Activated CD4-positive, alpha-beta T cell treated with anti-CD3 and anti-CD28 coated beads for 24 hours (primary cell): Measurements from ENCODE around the gene KCNIP4.

Experiments
- DNase-seq, 2 donors: peaks; one replicate each; pipeline ENCODE4 v3.0.0-alpha.2; 2020; ENCODE audit warnings: low read depth in 2 of 2

The KCNIP4 gene

GRCh38 chr4:21577056-21577455 lies 371.5 kb downstream of the KCNIP4 start:
- DNase-seq, result no peak

DNA sequence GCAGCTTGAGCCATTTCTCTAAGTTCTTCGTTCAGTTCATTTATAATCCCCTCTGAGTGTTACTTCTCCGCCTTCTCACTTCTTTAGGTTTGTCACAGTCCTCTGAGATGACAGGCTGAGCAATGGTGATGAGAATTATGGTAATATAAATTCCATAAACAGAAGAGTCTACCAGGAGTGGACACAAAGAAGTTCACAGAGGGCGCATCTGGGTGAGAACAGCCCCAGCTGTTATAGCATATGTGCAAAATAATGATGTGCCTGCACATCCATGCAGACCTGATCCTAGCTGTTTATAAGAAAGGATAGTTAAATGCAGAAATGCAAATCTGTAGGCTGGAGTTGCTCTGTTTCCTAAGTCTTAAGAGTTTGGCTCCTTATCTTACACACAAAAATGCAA lies 377.5 kb downstream of the KCNIP4 start:
- no peak for DNase-seq

DNA sequence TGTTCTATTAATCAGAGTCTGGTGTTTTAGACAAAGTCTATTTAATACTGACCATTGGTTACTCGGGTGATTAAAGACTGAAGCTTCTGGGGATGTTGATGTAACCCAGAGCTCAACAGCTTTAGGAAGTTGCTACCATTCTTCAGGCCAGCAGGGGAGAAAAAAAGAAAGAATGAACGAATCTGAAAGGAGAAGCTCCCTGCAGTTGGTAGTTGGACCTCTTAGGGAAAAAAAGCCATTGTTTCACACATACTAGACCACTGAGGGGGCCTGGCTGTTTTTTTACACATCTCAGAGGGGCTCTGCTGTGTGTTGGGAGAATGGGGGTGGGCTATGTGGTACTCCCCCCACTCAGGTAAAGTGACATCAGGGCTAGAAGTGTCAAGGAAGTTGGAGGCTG lies 378.9 kb downstream of the KCNIP4 start:
- DNase-seq, result no peak

DNA sequence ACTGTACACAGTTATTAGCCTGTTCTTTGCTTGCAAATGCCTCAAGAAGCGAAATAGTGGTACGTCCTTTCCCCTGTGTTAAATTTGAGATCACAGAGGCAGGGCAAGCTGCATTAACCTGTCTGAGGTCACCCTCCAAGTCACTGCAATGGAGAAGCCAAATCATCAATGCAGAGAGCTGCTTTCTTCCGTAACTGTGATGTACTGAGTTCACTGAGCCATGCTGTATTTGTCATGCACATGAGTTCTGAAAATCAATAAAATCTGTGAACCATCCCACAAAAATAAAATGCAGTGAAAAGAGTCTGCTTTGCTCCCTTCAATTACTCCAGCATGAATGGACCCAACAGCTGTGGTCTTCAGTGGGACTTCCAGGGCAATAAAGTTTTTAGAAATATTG lies 393.5 kb downstream of the KCNIP4 start:
- DNase-seq, result no peak

GRCh38 chr4:21554500-21554899 lies 394.1 kb downstream of the KCNIP4 start:
- DNase-seq, result no peak

- no peak for DNase-seq
These were observed 394.5 kb downstream of the KCNIP4 start for GRCh38 chr4:21554066-21554465.

DNA sequence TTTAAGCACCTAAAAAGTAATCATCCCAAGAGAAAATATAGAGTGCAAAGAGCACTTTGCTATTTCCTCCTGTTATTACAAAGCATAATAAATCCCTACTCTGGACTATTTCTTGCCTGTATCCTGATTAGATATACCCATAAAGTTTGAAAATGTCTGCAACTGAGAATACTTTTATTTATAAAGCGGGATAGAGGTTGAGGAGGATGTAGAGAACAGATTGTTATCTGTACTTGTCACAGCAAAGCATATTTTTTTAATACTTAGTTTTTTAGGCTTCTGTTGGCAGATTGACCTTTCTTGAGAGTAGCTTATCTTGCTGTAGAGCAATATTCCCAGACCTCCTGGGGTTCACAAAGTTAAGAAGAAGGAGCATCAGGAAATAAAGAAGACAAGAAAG lies 396.1 kb downstream of the KCNIP4 start:
- no peak for DNase-seq

DNA sequence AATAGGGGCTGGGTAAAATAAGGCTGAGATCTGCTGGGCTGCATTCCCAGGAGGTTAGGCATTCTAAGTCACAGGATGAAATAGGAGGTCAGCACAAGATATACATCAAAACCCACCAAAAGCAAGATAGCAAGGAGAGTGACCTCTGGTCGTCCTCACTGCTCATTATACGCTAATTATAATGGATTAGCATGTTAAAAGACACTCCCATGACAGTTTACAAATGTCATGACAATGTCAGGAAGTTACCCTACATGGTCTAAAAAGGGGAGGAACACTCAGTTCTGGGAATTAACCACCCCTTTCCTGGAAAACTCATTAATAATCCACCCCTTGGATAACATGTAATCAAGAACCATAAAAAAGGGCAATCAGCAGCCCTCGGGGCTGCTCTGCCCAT lies 403.6 kb downstream of the KCNIP4 start:
- DNase-seq, result no peak

- DNase-seq, result no peak
These were observed 404.2 kb downstream of the KCNIP4 start for GRCh38 chr4:21544415-21544814.

DNA sequence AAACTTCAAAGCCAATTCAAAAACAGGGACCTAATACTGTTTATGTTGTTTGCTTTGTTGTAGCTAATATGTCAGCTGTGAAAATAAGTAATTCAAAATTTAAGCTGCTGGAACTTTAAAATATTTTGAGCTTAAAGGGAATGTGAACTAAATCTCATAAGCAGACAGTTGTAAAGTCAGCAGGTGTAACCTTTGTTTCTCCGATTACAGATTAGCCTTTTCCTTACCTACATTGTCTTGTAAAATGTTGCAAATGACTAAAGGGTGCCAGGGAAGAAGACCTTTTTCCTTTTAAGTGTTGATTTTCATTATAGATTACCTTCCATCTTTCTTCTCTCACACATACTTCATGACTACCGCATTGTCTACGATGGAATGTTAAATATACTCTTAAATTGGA lies 405.1 kb downstream of the KCNIP4 start:
- DNase-seq, result no peak

- DNase-seq, result no peak
These were observed 412.7 kb downstream of the KCNIP4 start for GRCh38 chr4:21535898-21536297.

DNA sequence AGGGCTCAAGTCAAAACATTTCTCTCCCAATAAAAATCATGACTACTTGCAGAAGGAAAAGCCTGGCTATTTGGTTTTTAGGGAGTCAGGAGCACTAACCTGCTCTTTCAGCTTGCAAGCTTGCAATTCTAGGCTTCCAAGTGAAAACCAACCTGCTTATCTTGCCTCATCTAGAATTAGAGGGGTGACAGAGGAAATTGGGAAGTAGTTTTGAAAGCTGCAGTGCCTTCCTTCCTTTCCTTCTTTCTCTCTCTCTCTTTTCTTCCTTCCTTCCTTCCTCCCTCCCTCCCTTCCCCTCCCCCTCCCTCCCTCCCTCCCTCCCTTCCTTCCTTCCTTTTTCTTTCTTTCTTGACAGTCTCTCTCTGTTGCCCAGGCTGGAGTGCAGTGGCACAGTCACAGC lies 417.5 kb downstream of the KCNIP4 start:
- no peak for DNase-seq

- DNase-seq, result no peak
These were observed 419.4 kb downstream of the KCNIP4 start for GRCh38 chr4:21529214-21529613.

GRCh38 chr4:21522296-21522695 lies 426.3 kb downstream of the KCNIP4 start:
- no peak for DNase-seq

GRCh38 chr4:21517126-21517859 lies 431.3 kb downstream of the KCNIP4 start:
- DNase-seq, result no peak

DNA sequence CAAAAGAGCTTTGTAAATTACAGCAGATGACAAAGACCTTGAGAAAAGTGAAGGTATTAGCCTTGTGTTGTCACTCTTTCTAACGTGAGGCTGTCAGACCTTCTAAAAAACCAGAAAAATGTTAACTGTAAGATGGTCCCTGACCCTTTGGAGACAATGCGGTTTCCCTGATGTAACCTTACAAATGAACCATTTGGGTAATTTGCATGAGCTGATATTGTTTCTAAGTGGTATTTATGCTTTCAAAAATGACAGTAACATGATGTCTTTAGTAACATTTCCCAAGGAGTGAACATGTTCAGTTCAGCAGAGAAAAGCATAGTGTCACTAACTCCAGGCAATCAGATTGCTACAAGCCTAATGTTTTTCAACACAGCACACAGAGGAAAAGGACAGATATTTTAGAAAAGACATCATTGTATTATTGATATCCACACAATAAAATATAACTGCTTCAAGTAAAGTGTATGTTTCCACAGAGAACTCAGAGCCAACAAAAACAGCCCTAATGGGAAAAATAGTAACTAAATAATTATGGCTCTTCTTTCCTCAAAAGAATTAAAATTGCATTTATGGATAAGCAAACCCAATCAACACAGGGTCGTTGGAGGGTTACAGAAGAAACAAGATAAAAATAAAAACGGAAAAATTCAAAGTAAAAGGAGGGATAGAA lies 434.4 kb downstream of the KCNIP4 start:
- no peak for DNase-seq

GRCh38 chr4:21512353-21512752 lies 436.2 kb downstream of the KCNIP4 start:
- DNase-seq, result no peak

GRCh38 chr4:21507439-21507838 lies 441.1 kb downstream of the KCNIP4 start:
- no peak for DNase-seq

GRCh38 chr4:21490682-21491081 lies 457.9 kb downstream of the KCNIP4 start:
- no peak for DNase-seq

- DNase-seq, result no peak
These were observed 471.8 kb downstream of the KCNIP4 start for GRCh38 chr4:21476757-21477156.

GRCh38 chr4:21474195-21474594 lies 474.4 kb downstream of the KCNIP4 start:
- DNase-seq, result no peak

GRCh38 chr4:21470535-21470934 lies 478.0 kb downstream of the KCNIP4 start:
- DNase-seq, result no peak

- no peak for DNase-seq
These were observed 478.9 kb downstream of the KCNIP4 start for GRCh38 chr4:21469438-21470300.
